ENCODE measurements around the gene PUM1.
"Not testable (repeated sequence)": the region's sequence is repeated elsewhere in the genome, so short reads cannot be mapped to it uniquely, and the experiment has no call there.

PUM1 gene

DNA sequence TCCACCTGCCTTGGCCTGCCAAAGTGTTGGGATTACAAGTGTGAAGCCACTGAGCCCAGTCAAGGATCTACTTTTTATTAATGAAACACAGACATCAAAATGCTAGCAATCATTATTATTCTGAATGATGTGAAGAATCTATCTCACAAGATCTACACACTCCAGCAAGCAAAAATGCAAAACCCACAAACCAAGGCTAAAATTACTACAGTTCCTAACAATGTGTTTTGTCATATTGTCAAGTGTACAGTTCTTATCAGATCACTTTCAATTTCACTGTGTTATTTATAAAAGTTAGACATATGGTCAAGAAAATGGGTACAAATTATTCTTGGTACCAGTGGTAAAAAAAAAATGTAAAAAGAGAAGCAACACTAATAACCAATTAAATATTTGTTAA is 95.6 kb downstream of the PUM1 start:
- intact Hi-C loops (cut with DNase I): no loop called here
- DNase-seq: no peak

DNA sequence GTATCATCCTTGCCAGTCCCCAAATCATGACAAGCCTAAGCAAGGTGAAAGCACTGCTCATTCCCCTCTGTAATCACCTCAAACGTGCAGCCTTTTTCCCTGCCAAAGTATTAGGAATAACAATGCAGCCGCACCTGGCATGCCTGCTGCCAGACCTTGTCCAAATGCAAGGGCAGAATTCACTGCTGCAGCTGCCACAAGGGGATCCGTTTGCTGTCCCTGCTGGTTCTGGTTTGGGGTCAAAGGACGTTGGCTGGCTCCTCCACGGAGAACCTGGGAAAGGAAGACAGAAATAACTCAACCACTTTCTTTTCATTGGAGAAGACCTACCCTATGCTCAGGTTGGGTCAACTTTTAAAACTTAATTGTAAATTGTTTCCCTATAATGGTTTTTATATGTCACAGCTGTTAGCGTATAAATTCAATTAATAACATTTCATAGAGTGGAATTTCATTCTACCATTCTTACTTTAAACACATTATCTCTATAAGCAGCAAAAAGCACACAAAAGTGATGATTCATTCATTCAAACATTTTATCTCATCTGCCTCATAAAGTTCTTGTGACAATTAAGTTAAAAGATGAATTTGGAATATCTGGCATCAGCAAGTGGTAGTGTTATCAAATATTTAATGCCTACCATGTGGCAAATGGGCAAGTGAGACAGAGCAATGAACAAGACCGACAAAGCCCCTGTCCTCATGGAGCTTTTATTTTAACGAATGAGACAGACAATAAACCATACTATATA is 97.1 kb downstream of the PUM1 start:
- DNase-seq: no peak
- intact Hi-C loops (cut with DNase I): no loop called here

DNA sequence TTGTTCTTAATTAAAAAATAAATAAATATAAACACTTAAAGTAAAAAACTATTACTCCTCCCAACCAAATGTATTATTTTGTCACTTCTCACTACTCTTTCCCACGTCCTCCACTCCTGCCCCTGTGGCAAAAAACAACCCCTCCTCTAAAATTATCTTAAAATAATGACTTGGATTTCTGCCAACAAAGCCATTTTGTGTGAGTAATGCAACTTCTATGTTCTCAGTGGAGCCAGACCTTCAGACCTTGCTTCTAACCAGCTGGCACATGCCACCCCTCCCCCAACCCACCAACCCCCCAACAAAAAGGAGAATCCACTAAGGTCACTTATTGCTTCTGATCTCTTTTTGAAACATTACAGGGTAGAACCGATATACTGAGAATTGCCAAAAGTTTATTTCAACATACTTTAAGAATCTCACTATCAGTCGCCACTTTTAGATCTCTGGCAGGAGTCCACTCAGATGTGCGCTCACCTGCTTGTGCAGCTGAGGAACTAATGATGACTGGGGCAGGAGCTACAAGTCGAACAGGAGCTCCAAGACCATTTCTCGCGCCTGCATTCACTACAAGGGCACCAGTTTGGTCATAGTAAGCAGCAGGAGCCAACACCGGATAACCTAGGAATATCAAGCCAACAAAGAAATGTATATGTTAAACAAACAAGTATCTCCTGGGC is 98.7 kb downstream of the PUM1 start:
- intact Hi-C loops (cut with DNase I): no loop called here

DNA sequence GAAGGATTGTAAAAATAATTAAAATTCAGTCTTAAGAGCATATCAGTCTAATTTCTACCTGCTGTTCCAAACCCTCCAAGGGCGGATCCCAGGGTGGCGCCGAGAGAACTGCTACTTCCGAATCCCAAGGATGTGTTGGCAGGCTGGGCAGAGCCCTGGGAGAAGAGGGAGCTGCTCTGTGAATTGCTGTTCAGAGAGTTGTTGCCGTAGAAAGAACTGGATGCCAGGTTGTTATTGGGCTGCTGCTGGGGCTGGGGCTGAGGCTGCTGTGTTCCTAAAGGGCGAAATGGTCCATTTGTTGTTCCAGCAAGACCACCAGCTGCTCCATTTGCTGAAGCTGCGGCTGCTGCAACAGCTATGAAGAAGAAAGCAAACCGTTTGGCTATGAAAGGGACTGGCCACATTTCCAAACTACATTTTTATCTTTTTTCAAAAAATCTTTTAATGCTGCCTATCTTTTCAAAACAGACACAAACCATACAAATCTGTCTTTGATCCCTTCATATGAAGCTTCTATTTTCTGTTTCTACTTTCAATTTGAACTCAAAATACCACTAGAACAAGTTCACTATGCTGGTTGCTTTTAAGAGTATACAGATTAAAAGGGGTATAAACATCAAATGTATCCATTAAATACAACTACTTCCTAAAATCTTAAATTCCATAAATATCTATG is 99.5 kb downstream of the PUM1 start:
- DNase-seq: peak in 2 of 10 donors; percentile 78 to 88
- intact Hi-C loops (cut with DNase I): no loop called here

More for the DNA sequence above, 98.7 kb downstream of the PUM1 start:
- no peak for DNase-seq

DNA sequence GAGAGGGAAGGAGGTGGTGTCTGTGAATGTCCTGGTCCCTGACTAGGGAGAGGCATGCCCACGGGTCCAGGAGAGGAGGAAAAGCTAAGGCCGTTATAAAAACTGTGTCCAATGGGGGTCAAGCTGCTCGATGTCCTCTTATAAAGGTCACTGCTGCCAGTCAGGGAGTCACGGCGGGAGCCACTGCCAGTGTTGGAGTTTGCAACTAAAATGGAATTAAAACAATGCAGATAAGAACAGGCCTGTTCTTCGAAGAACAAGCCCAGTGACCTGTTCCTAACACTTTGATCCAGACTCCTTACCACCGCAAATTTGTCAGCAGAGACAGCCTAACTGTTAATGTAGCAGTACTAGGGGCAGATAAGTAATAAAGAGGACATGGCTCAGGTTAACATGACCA is 100.8 kb downstream of the PUM1 start:
- DNase-seq: no peak
- intact Hi-C loops (cut with DNase I): no loop called here

DNA sequence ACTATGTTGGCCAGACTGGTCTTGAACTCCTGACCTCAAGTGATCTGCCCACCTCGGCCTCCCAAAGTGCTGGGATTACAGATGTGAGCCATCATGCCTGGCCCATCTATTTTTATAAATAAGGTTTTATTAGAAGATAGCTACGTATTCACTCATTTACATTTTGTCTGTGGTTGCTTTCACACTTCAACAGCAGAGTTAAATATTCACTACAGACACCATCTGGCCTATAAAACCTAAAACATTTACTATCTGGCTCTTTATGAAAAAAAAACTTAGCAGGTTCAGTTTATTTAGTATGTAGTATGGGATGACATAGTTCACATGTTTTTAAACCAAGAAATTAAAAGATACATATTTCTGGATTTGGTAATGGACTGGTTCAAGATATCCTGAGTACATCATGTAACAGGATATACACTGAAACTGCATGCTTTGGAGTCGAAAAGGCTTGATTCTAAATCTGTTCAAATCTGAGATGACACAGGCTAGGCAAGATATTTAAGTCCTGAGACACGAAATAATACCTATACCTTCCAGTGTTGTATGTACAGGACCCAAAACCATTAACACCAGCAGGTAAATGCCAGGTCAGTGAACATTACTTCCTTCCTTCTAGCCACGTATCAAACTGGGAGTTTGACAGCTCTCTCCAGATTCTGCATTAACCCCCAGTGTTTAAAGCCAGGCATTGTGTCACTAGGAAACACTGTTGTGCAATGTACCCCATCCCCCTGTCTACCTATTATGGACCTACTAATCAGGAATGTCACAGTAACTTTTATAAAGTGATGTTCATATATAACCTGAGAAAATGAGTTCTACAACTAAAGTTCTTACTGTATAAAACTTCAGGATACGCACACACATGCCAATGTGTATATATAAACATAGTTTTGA is 102.7 kb downstream of the PUM1 start:
- intact Hi-C loops (cut with DNase I): no loop called here
- no peak for DNase-seq

DNA sequence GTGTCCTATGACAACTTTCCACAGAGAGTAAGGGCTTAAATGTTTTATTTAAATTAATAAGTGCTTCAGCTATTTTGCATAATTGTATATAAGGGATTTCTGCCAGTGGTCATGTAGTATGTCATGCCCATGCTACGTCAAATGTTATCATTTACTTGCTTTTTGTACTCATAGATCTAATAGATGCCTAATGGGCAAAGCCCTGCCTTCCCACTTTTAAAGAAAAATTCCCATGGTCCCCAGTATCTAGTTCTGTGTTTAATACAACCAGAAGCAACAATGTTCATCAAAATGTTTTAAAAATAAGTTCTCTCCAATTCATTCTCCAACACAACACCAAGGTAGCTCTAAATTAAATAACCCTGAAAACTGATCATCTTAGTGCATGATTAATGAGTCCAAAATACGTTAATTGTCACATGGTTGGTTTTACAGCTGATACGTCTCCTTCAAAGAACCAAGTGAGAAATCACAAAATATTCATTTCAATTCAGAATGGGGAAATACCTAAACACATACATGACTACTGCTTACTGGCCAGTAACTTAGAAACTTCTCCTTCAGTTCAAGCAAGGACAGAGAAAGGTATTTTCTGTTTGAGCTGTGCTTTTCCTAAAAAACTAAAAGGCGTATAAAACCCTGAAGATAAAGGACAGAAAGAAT is 107.8 kb downstream of the PUM1 start:
- intact Hi-C loops (cut with DNase I): loop anchor here (10.0 kb wide), 1 partner anchor 107 kb away; the partner anchor contains the start of gene PUM1

DNA sequence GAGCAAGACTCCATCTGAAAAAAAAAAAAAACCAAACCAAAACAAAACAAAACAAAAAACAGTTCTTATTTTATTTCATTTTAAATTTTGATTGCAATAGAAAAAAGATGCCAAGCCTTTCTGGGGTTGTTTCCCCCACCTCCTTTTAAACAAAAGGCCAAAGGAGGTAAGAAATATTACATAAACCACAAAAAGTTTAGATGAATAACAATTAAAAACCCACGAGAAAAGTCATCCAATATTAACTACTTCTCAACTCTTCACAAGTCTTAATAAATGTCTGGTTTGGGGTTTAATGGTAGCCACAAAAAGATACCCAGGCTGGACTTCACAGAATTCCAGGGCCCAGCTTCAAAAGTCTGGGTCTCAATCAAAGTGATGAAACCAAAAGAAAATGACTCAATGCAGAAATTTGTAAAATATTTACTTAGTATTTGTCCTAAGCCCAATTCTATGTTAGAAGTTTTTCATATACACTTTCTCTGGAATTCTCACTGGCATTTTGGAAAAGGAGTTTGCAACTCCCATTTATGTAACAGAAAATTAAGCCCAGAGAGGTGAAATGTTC is 110.0 kb downstream of the PUM1 start:
- DNase-seq: no peak
- intact Hi-C loops (cut with DNase I): loop anchor here (10.0 kb wide), 1 partner anchor 109 kb away; the partner anchor contains the start of gene PUM1

More for the DNA sequence above, 107.8 kb downstream of the PUM1 start:
- DNase-seq: no peak

DNA sequence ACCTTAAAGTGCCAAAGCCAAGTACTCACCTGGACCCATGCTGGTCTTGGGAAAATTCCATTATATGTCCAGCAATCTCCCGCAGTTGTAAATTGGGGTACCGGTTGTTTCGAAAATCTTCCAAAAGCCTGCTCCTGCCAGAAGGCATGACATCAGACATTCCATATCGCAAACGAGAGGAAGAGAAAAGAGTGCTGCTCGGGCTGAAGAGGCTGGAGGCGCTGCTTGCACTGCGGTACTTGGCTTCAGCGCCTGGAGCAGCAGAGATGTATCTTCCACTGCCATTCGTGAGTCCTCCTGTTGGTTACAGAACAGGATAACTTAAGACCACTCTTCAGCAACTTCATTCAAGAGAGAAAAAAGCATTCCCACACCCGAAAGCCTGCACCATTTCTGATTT is 111.8 kb downstream of the PUM1 start:
- intact Hi-C loops (cut with DNase I): loop anchor here (10.0 kb wide), 1 partner anchor 111 kb away; the partner anchor contains the start of gene PUM1
- DNase-seq: no peak

DNA sequence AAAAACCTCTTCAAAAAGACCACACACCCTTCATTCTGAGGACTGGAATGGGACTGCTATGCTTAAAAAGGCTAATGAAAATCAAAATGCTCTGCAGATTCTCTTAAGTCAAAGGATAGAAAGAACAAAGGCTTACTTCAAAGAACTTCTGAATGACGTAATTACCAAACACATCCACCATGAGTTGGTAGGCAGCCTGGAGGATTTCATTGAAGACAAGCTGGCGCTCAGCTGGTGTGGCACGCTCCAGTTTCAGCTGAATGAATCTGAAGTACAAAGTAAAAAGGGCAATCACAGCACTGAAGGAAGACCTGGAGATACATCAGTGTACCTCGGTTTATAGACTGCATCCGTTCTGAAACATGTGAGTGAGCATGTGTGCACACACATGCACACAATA is 113.4 kb downstream of the PUM1 start:
- intact Hi-C loops (cut with DNase I): loop anchor here (10.0 kb wide), 1 partner anchor 113 kb away; the partner anchor contains the start of gene PUM1
- DNase-seq: peak in 5 of 10 donors; percentile 23 to 80 (median 26)

DNA sequence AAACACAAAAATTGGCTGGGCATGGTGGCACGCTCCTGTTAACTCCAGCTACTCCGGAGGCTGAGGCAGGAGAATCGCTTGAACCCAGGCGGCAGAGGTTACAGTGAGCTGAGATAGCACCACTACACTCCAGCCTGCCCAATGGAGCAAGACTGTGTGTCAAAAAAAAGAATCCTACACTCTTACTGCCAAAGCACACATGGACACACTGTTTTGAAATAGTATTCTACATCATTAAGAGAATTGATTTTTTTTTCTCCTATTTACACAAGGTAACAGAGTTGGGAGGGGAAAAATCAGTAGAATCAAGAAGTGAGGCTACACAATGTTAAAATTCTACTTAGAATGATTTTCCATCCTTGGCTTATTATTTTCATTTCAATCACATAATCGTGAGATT is 114.8 kb downstream of the PUM1 start:
- intact Hi-C loops (cut with DNase I): loop anchor here (10.0 kb wide), 1 partner anchor 114 kb away; the partner anchor contains the start of gene PUM1
- DNase-seq: no peak

DNA sequence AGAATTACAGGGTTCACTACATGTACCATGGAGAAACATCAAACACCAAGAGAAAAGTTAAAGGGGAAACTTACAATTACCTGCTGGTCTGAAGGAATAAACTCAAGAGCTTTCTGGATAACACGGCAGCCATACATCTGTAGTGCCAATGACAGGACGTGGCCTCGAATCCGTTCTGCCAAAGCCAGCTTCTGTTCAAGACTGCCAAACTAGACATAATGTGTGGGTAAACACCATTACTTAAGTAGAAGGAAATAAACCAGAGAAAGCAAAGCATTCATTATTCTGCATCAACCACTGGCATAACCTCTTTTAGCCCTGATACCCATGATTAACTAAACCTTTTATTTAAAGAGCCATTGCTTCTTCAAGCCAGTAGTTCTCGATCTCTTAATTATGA is 115.5 kb downstream of the PUM1 start:
- no peak for DNase-seq
- intact Hi-C loops (cut with DNase I): loop anchor here (10.0 kb wide), 1 partner anchor 115 kb away; the partner anchor contains the start of gene PUM1

DNA sequence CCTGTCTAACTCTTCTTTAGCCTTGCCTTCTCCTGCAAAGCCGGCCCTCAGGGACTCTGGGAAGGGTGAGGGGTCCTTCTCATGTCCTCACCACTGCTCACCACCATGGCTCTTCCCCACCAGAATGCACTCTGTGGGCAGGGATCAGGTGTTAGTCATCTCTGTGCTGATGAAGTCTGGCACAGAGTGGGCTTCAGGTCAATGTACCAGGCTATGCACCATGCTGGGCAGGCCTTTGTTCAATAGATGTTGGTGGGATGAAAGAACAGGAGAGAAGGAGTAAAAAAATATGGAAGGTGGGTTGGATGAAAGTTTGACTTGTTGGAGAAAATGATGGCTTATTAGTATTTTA is 116.1 kb downstream of the PUM1 start:
- intact Hi-C loops (cut with DNase I); DNase-seq: not testable (repeated sequence)

DNA sequence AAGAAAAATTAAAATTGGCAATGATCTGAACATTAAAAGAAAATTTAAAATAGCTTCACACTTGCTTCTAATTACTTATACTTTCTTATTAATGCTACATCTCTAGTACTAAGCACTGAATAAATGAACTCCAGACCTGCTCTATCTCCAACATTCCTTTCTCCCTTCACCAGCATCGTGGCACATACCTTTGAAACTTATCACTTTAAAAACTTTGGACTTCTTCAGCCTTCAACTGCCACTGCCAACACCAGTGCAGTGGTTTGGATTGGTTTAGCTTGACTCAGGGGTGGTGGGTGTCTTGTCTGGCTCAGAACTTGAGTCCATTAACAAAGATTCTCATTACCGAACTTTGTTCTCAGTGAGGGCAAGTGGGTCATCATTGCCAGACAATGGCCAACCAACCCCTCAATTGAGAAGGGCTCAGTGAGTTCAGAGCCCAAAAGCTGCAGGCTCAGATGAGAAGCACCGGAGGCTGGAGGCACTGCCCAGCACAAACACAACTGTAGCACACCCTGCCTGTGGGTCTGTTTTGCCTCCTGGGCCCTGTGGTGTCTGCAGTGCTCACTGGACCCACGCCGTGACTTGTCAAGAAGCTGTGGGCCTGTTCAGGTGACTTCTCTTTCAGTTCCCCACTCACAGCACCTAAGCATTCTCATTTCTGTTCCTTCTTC is 116.6 kb downstream of the PUM1 start:
- DNase-seq; intact Hi-C loops (cut with DNase I): not testable (repeated sequence)

DNA sequence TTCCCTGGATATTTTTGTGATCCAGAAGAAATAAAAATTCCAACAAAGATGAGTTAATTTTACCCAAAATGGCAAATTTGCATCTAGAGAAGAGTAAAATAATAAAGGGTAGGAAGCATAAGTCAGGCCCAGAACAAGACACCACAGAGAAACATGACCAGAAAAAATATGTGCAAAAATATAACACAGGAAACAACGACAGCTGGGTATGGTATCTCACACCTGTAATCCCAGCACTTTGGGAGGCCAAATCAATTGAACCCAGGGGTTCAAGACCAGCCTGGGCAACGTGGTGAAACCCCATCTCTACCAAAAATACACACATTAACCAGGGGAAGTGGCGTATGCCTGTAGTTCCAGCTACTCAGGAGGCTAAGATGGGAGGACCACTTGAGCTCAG is 117.2 kb downstream of the PUM1 start:
- DNase-seq: no peak
- intact Hi-C loops (cut with DNase I): no loop called here

DNA sequence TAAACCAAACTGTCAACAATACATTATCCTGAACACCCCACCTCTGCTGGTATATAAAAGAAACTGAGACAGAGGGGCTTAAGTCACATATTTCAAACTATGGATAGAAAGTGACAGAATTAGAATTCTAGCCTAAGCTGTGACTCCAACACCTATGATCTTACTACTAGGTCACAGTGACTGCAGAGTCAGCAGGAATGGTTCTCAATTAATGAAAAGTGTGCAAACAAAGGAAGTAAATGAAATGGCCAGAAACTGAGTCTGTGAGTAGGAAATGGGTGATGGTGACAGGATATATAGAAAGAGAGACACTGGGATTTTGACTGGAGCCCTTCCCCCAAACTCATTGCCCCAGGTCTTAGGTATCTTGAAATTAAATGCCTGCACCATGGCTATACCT is 118.3 kb downstream of the PUM1 start:
- intact Hi-C loops (cut with DNase I): no loop called here
- no peak for DNase-seq

DNA sequence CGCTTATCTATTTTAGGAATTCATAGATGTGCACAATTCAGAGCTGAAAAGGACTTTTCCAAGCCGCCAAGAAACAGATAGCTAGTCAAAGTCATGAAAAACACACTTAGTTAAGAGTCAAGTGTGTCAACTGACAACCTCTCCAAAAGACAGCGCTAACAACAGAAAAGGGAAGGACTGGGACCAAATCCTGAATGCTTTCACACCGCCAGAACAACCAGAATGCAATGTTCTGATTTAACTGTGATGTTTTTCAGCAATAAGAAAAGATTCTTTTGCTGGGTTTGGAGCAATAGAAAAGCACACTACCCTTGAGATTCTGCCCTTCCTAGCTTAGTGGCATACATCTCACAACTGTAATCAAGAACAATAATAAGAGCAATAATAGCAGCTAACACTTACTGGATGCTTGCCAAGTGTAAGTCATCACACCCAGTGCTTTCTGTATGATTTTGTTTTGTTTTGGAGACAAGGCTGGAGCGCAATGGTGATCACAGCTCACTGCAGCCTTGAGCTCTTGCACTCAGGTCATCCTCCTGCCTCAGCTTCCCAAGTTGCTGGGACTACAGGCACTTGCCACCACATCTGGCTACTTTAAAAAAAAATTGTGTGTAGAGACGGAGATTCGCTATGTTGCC is 123.1 kb downstream of the PUM1 start:
- no peak for DNase-seq
- intact Hi-C loops (cut with DNase I): no loop called here

DNA sequence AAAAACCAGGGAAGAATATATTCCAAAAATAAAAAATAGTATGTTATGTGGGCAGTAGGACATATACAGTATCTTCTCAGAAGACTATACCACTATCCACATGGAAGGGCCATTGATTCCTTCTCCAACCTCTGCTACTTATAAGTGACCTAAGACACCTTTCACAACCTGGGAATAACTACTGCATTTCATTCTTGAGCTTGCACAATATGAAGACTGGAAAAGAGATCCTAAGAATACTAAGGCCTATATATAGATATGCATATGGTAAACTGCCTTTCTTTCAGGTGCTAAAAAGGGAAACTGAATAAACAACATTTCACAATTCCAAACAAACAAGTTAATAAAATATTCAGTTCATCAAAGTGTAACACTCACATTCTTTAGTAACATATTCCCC is 125.0 kb downstream of the PUM1 start:
- intact Hi-C loops (cut with DNase I): no loop called here
- no peak for DNase-seq
